Tibial nerve (tissue), 4 donors: ENCODE results near the gene CDH13. TPM values are rescaled to one million over a fixed set of nuclear protein-coding genes. Genes with fewer than 3 reads are reported as not detected.

Source experiments
- DNase-seq, 2 donors: peaks; one replicate each; pipeline ENCODE4 v3.0.0-alpha.2; 2019; ENCODE audit warnings: low spot score in 2 of 2
- H3K27ac ChIP-seq, 4 donors: fragments of 200-600 bp; sonication (generic) in 3 of 4; one replicate each; pipeline ENCODE4 v1.5.1; 2017 to 2019; ENCODE audit warnings: mild to moderate bottlenecking in 1 of 4
- H3K27me3 ChIP-seq, 2 donors: fragments of 200-600 bp; sonication (generic) in 1 of 2; one replicate each; pipeline versions ENCODE4 v1.5.1 to v1.6.0; 2017 to 2019
- H3K36me3 ChIP-seq, 3 donors: fragments of 200-600 bp; sonication (generic); one replicate each; pipeline ENCODE4 v1.5.1; 2018 to 2019
- H3K4me1 ChIP-seq, 4 donors: fragments of 200-600 bp; sonication (generic) in 3 of 4; one replicate each; pipeline ENCODE4 v1.5.1; 2017 to 2019
- H3K4me3 ChIP-seq, 4 donors: fragments of 200-600 bp; sonication (generic) in 3 of 4; one replicate each; pipeline ENCODE4 v1.5.1; 2017 to 2019; ENCODE audit warnings: mild to moderate bottlenecking in 1 of 4, moderate library complexity in 1 of 4
- H3K9me3 ChIP-seq, 4 donors: fragments of 200-600 bp; sonication (generic) in 3 of 4; one replicate each; pipeline ENCODE4 v1.5.1; 2017 to 2019
- EP300 ChIP-seq, 2 donors: sonication (generic); formaldehyde crosslinking; IDR thresholded peaks; one replicate each; pipeline ENCODE4 v1.6.1; 2017; ENCODE audit warnings: antibody characterized with exemption in 2 of 2, mild to moderate bottlenecking in 1 of 2
- POLR2A ChIP-seq, 2 donors: fragments of 450-650 bp; IDR thresholded peaks; one replicate each; pipeline ENCODE4 v1.6.1; 2017; ENCODE audit warnings: antibody characterized with exemption in 2 of 2, mild to moderate bottlenecking in 2 of 2, moderate library complexity in 2 of 2
- WGBS, 2 donors: methylation state at CpG; one replicate each; pipeline ENCODE4 v1.1.5; 2018; 5-methylcytosine and 5-hydroxymethylcytosine counted together
- total RNA-seq, 4 donors: library from RNA; depleted of rRNA; stranded (reverse); fragments of >200 nt; gene quantifications; one replicate each; pipeline ENCODE4 v1.1.0, GENCODE V29; 2016
- TF ChIP-seq, protein P1 (sequence below), 5 experiments: fragments of 200-600 bp in 3 of 5; fragments of 450-650 bp in 2 of 5; sonication (generic) in 3 of 5; IDR thresholded peaks; one replicate each; pipeline ENCODE4 v1.5.1; 2016 to 2019; ENCODE audit warnings: antibody characterized with exemption in 5 of 5, mild to moderate bottlenecking in 3 of 5, moderate library complexity in 2 of 5

The CDH13 gene
- total RNA-seq, 4 donors from 2014 or later = 4.1 to 14.4 (median 5.8) TPM

DNA sequence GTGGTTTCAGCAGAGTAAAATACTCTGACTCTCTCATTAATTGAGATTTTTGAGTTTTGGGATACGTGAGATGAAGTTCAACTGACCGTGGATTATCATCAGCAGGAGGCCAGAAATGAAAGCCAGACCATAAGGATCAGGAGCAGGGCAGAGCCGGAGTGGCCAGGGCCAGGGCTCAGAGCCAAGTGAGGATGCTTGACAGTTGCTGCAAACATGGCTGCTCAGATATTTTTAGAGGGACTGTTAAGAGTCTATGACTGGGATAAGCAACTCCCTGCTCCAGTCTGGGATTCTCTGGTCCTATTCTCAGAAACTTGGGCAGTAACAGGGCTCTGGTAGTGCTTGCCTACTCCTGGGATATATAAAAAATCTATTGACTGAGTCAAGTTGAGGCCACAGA, 17.6 kb upstream of the CDH13 start:
- TF ChIP-seq, protein P1, sequence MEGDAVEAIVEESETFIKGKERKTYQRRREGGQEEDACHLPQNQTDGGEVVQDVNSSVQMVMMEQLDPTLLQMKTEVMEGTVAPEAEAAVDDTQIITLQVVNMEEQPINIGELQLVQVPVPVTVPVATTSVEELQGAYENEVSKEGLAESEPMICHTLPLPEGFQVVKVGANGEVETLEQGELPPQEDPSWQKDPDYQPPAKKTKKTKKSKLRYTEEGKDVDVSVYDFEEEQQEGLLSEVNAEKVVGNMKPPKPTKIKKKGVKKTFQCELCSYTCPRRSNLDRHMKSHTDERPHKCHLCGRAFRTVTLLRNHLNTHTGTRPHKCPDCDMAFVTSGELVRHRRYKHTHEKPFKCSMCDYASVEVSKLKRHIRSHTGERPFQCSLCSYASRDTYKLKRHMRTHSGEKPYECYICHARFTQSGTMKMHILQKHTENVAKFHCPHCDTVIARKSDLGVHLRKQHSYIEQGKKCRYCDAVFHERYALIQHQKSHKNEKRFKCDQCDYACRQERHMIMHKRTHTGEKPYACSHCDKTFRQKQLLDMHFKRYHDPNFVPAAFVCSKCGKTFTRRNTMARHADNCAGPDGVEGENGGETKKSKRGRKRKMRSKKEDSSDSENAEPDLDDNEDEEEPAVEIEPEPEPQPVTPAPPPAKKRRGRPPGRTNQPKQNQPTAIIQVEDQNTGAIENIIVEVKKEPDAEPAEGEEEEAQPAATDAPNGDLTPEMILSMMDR (IDR thresholded peaks at IDR 0.05) = no peak
- Histone ChIP-seq H3K27ac (no peak overlapping the region), H3K4me3 (no peak overlapping the region), H3K9me3 (no peaks in the 10 kb centered on the region), H3K4me1 (no peaks in the 10 kb centered on the region), H3K36me3 (no peaks in the 10 kb centered on the region), H3K27me3 (no peaks in the 10 kb centered on the region)
- no peak for DNase-seq
- 63 to 67% methylated on average over 3 of the region's 3 CpGs for WGBS, 2 donors

GRCh38 chr16:82612263-82612662, 14.5 kb upstream of the CDH13 start:
- Histone ChIP-seq H3K36me3 (no peaks in the 10 kb centered on the region), H3K9me3 (no peaks in the 10 kb centered on the region), H3K4me1 (no peaks in the 10 kb centered on the region), H3K27me3 (no peaks in the 10 kb centered on the region), H3K27ac (no peak overlapping the region), H3K4me3 (no peak overlapping the region)
- no peak for DNase-seq
- TF ChIP-seq EP300 (IDR thresholded peaks at IDR 0.05) = no peak
- TF ChIP-seq, protein P1 (IDR thresholded peaks at IDR 0.05) = no peak
- no peak for TF ChIP-seq POLR2A (IDR thresholded peaks at IDR 0.05)
- WGBS, 2 donors = 49 to 50% methylated on average over 3 of the region's 3 CpGs

DNA sequence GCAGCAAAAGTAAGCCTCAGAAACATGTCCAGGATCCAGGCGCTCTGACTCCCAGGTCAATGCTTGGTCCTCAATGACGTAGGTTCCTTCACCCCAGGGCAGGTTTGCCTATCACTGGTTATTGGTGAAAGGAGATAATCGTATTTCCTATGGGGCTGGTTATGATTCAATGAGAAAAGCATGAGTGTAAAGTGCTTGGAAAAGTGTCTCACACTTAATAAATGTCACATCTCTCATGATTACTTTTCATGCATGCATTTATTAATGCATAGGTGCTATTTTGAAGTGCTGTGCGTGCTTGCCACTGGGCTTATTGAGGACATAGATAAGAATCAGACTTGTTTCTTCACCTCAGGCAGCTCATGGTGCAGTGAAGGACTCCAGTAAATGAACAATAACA, 10.4 kb upstream of the CDH13 start:
- Histone ChIP-seq H3K27me3 (no peaks in the 10 kb centered on the region), H3K4me1 (no peaks in the 10 kb centered on the region), H3K9me3 (no peaks in the 10 kb centered on the region), H3K4me3 (no peak overlapping the region), H3K27ac (no peak overlapping the region), H3K36me3 (no peaks in the 10 kb centered on the region)
- WGBS, 2 donors = 75 to 79% methylated on average over 4 of the region's 4 CpGs
- TF ChIP-seq, protein P1 (IDR thresholded peaks at IDR 0.05) = no peak
- no peak for TF ChIP-seq EP300 (IDR thresholded peaks at IDR 0.05)
- no peak for TF ChIP-seq POLR2A (IDR thresholded peaks at IDR 0.05)
- no peak for DNase-seq

- 11 to 19% methylated on average over 1 of the region's 1 CpG for WGBS, 2 donors
Observed at GRCh38 chr16:82621781-82622180, 5.0 kb upstream of the CDH13 start.

DNA sequence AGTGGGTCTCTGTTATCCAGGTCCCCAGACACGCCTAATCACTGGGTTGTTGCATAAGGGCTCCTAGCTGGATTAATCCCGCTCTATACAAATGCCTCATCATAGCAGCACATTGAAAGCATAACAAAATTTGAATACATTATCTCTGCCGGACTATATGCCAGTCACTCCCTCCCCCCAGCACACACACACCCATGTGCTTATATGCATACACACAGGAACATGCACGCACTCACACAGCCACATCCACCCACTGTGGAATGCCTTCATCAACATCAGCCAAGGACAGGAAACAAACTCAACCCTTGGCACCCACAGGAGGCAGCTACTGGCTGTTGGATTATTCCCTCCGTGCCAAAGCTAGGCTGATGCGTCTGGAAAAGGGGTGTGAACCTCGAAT, 3.5 kb upstream of the CDH13 start:
- no peak for DNase-seq
- WGBS, 2 donors = 58 to 63% methylated on average over 6 to 7 of the region's 7 CpGs
- Histone ChIP-seq H3K4me1 (peaks cover 0 to 18% (median 3%) of the 10 kb centered on the region in 4 donors), H3K27me3 (peaks cover 0 to 18% of the 10 kb centered on the region in 2 donors), H3K9me3 (no peaks in the 10 kb centered on the region), H3K4me3 (no peak overlapping the region), H3K27ac (no peak overlapping the region), H3K36me3 (no peaks in the 10 kb centered on the region)
- TF ChIP-seq POLR2A (IDR thresholded peaks at IDR 0.05) = no peak
- no peak for TF ChIP-seq EP300 (IDR thresholded peaks at IDR 0.05)
- TF ChIP-seq, protein P1 (IDR thresholded peaks at IDR 0.05) = no peak

More at GRCh38 chr16:82621781-82622180, 5.0 kb upstream of the CDH13 start:
- H3K36me3 ChIP-seq = no peaks in the 10 kb centered on the region
- peaks cover 0 to 6% of the 10 kb centered on the region in 2 donors for H3K27me3 ChIP-seq
- H3K9me3 ChIP-seq = no peaks in the 10 kb centered on the region
- no peak for TF ChIP-seq POLR2A (IDR thresholded peaks at IDR 0.05)
- TF ChIP-seq, protein P1 (IDR thresholded peaks at IDR 0.05) = no peak
- TF ChIP-seq EP300 (IDR thresholded peaks at IDR 0.05) = no peak
- no peak for DNase-seq
- no peak overlapping the region for H3K4me3 ChIP-seq
- peaks cover 0 to 3% (median 0%) of the 10 kb centered on the region in 4 donors for H3K4me1 ChIP-seq
- H3K27ac ChIP-seq = no peak overlapping the region
